ENCODE data around the gene ANG. TPM values are rescaled to one million over a fixed set of nuclear protein-coding genes. Genes with fewer than 3 reads are reported as not detected.

The ANG gene
- total and polyA plus RNA-seq, 12 donors: 0.78 to 12.0 (median 3.6) TPM

DNA sequence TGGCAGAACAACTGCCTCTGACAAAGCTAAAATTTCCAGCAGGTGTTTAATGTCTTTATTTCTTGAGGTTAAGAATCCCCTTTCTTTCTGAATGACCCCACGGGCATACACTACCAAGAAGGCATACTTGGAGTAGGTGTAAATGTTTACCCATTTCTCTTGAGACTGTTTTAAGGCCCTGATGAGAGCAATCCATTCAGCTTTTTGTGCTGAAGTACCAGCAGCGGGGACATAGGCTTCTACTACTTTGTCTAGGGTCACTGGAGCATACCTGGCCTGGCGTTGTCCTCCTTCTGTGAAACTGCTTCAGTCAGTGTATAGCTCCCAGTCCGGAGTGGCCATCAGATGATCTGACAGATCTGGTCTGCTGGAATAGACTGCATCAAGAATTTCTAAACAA is 22.7 kb downstream of the ANG start:
- TF ChIP-seq POLR2A (IDR thresholded peaks at IDR 0.05): no peak
- TF ChIP-seq, protein P1, sequence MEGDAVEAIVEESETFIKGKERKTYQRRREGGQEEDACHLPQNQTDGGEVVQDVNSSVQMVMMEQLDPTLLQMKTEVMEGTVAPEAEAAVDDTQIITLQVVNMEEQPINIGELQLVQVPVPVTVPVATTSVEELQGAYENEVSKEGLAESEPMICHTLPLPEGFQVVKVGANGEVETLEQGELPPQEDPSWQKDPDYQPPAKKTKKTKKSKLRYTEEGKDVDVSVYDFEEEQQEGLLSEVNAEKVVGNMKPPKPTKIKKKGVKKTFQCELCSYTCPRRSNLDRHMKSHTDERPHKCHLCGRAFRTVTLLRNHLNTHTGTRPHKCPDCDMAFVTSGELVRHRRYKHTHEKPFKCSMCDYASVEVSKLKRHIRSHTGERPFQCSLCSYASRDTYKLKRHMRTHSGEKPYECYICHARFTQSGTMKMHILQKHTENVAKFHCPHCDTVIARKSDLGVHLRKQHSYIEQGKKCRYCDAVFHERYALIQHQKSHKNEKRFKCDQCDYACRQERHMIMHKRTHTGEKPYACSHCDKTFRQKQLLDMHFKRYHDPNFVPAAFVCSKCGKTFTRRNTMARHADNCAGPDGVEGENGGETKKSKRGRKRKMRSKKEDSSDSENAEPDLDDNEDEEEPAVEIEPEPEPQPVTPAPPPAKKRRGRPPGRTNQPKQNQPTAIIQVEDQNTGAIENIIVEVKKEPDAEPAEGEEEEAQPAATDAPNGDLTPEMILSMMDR (IDR thresholded peaks at IDR 0.05): no peak

GRCh38 chr14:20711685-20712084 is 23.1 kb downstream of the ANG start:
- no peaks in the 10 kb centered on the region for H3K36me3 ChIP-seq (replicated peaks in 1 of 2)
- intact Hi-C loops (cut with DNase I): no loop called here
- 51 to 80% (median 59%) methylated on average over 4 of the region's 4 CpGs for WGBS, 4 donors
- no peaks in the 10 kb centered on the region for H3K27me3 ChIP-seq
- no peaks in the 10 kb centered on the region for H3K4me1 ChIP-seq (replicated peaks in 1 of 2)
- TF ChIP-seq, protein P1 (IDR thresholded peaks at IDR 0.05): no peak
- TF ChIP-seq POLR2A (IDR thresholded peaks at IDR 0.05): no peak
- H3K4me3 ChIP-seq: no peak overlapping the region
- no peak for DNase-seq
- H3K27ac ChIP-seq: no peak overlapping the region
- no peaks in the 10 kb centered on the region for H3K9me3 ChIP-seq (replicated peaks in 1 of 3)

More for the DNA sequence above, 22.7 kb downstream of the ANG start:
- Histone ChIP-seq H3K27me3 (no peaks in the 10 kb centered on the region), H3K36me3 (replicated peaks in 1 of 2) (no peaks in the 10 kb centered on the region), H3K4me3 (no peak overlapping the region), H3K27ac (no peak overlapping the region), H3K4me1 (replicated peaks in 1 of 2) (no peaks in the 10 kb centered on the region), H3K9me3 (replicated peaks in 1 of 3) (no peaks in the 10 kb centered on the region)
- intact Hi-C loops (cut with DNase I): no loop called here
- 63 to 79% (median 65%) methylated on average over 3 to 4 of the region's 4 CpGs for WGBS, 4 donors
- DNase-seq: no peak

- H3K4me3 ChIP-seq: no peak overlapping the region
- H3K36me3 ChIP-seq (replicated peaks in 1 of 2): no peaks in the 10 kb centered on the region
- H3K27ac ChIP-seq: no peak overlapping the region
- intact Hi-C loops (cut with DNase I): no loop called here
- H3K9me3 ChIP-seq (replicated peaks in 1 of 3): no peaks in the 10 kb centered on the region
- no peak for TF ChIP-seq POLR2A (IDR thresholded peaks at IDR 0.05)
- TF ChIP-seq, protein P1 (IDR thresholded peaks at IDR 0.05): no peak
- H3K27me3 ChIP-seq: no peaks in the 10 kb centered on the region
- no peak for DNase-seq
- no peaks in the 10 kb centered on the region for H3K4me1 ChIP-seq (replicated peaks in 1 of 2)
- WGBS, 4 donors: 34 to 42% (median 40%) methylated on average over 2 of the region's 2 CpGs
Measured at GRCh38 chr14:20712904-20713303, 24.3 kb downstream of the ANG start.

- DNase-seq: peak; percentile 58 to 92 (median 84)
- H3K9me3 ChIP-seq (replicated peaks in 1 of 3): no peaks in the 10 kb centered on the region
- intact Hi-C loops (cut with DNase I): no loop called here
- peak overlapping the region in 4 of 5 donors; percentile 1 to 93 (median 42) for H3K27ac ChIP-seq
- H3K36me3 ChIP-seq (replicated peaks in 1 of 2): no peaks in the 10 kb centered on the region
- no peak overlapping the region for H3K4me3 ChIP-seq
- H3K4me1 ChIP-seq (replicated peaks in 1 of 2): no peaks in the 10 kb centered on the region
- WGBS, 4 donors: 16 to 37% (median 30%) methylated on average over 4 of the region's 4 CpGs
- TF ChIP-seq POLR2A (IDR thresholded peaks at IDR 0.05): no peak
- TF ChIP-seq, protein P1 (IDR thresholded peaks at IDR 0.05): no peak
- H3K27me3 ChIP-seq: no peaks in the 10 kb centered on the region
Measured at GRCh38 chr14:20714593-20715250, 26.2 kb downstream of the ANG start.

Measured in adrenal gland (tissue), 12 donors.